T47D (cell line): ENCODE data around the gene UPF1.
"Not testable (repeated sequence)": the region's sequence is repeated elsewhere in the genome, so short reads cannot be mapped to it uniquely, and the experiment has no call there.

ENCODE experiments used
- DNase-seq, 2 experiments: peaks; one replicate each; pipeline versions ENCODE4 v3.0.0 to v3.0.0-alpha.2; 2011 to 2012; ENCODE audit warnings: low read depth in 1 of 2, low spot score in 1 of 2
- JUND ChIP-seq: IDR thresholded peaks from 2 replicates; pipeline ENCODE4 v1.6.1; 2012; ENCODE audit warnings: low read depth
- in situ Hi-C: cut with HindIII; loops from 2 replicates; pipeline ENCODE4 v1.10.0; 2016; ENCODE audit warnings: low sequenced_read_pairs, low pct_unique_long_range_greater_than_20kb

UPF1 gene

DNA sequence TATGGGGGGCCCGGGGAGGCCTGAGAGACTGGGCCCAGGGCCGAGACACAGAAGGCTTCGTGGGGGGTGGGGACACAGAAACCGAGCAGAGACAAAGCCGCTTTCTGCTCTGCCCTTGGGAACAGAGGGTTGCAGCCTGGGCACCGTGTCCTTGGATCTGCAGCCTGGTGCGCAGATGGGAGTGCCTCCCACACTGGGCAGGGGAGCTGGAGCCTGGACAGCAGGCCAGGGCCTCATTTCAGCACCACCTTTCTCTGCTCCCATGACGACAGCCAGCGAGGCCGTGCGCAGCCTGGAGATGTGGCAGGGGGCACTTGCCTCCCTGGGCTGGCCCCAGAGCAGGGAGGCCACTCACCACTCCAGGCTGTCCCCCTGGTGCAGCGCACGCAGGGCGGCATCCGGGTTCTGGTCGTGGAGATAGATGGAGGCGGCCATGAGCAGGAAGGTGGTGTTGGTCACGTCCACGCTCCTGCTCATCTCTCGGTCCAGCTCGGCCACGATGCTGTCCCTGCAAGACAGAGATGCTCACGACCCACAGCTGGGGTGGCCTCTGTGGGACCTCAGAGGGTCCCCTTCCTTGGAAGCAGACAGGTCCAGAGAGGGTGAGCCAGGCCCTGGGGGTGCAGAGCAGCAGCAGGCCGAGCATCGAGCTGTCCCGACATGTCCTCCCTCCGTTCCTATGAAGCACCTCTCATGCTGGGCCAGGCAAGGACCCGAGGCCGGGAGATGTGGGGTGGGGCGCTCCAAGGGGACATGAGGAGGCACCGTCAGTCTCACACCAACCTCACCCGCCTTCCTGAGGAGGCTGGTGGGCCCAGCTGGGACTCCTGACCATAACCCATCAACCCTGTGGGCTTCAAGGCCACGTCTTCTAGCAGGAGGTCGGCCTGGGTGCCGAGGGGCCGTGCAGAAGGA lies 75.1 kb downstream of the UPF1 start:
- no peak for TF ChIP-seq JUND
- in situ Hi-C loops: no loop called here
- DNase-seq: no peak

GRCh38 chr19:18908917-18909619 lies 77.3 kb downstream of the UPF1 start:
- in situ Hi-C loops: no loop called here
- DNase-seq: no peak

GRCh38 chr19:18910010-18910409 lies 78.3 kb downstream of the UPF1 start:
- TF ChIP-seq JUND: no peak
- DNase-seq: no peak
- in situ Hi-C loops: no loop called here

More at GRCh38 chr19:18908917-18909619, 77.3 kb downstream of the UPF1 start:
- no peak for TF ChIP-seq JUND

DNA sequence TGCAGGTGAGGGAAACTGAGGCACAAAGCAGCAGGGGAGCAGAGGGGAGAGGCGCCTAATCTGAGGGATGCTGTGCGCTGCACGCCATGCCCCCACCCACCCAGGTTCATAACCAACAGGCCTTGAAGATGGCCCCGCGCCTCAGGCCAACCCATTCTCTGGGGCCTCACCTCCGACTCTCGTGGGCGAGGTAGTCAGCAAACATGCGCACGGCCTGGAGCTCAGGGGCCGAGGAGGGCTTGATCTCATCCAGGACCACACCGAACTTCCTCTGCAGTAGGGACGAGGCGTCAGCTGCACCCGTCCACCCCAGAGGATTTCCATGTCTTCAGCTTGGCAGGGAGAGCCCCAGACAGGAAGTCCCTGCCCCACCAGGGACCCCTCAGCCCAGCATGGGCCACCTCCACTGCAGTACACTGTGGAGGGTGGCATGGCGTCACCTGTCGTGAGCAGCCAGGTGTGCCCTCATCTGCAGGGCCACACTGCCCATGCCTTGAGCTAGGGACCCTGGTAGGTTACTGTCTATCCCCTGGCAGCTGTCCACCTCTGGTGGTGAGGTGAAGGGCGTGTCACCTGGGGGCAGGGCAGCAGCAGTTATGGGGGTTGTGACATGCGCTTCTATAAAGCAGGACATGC lies 79.2 kb downstream of the UPF1 start:
- no peak for TF ChIP-seq JUND
- no peak for DNase-seq
- in situ Hi-C loops: no loop called here

- TF ChIP-seq JUND: no peak
- no peak for DNase-seq
- in situ Hi-C loops: no loop called here
Measured at GRCh38 chr19:18912933-18913332, 81.2 kb downstream of the UPF1 start.

- in situ Hi-C loops: no loop called here
- no peak for DNase-seq
- TF ChIP-seq JUND: no peak
Measured at GRCh38 chr19:18913466-18913865, 81.7 kb downstream of the UPF1 start.

DNA sequence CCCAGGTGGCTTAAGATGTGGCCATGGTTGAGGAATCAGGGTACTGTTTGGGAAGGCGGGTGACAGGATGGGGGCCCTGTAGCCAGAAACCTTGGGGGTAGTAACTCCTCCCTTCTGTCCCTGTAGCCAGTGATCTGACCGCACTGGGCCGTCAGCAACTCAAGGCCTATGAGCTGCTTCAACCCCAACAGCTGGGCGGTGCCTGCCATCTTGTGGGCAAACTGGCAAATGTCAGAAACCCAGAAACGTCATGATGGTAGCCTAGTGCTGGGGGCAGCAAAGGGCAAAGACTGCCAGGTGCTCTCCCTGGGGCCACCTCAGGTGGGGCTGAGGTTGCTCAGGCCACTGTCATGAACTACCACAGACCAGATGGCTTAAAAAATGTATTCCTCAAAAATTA lies 83.9 kb downstream of the UPF1 start:
- no peak for TF ChIP-seq JUND
- DNase-seq: peak in 1 of 2 experiments; percentile 68
- in situ Hi-C loops: no loop called here

DNA sequence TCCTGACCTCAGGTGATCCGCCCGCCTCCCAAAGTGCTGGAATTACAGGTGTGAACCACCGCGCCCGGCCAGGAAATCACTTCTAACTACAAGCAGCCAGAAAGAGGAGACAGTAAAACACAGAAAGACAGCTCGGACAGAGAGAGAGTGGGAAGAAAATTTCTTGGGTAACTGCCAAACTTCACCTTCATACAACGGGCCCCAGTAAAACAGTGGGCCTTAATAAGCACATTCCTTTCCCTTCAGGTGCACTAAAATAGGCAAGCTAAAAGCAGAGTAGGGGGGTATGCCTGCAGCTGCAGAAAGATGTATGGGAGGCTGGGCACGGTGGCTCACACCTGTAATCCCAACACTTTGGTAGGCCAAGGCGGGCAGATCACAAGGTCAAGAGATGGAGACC lies 85.8 kb downstream of the UPF1 start:
- DNase-seq: not testable (repeated sequence)

More for the DNA sequence above, 85.8 kb downstream of the UPF1 start:
- in situ Hi-C loops: not testable (repeated sequence)
